ENCODE results near the gene TACC2. TPM values are rescaled to one million over a fixed set of nuclear protein-coding genes. Genes with fewer than 3 reads are reported as not detected.

Gene TACC2
- total and polyA plus RNA-seq, 2 experiments from 2014 or later: 30.8 to 35.9 TPM

Small RNA genes within 50 kb of the gene (small RNA-seq; reads per million reads assigned to genes)
- not detected for gene RF02219 (ENCODE audit: low replicate concordance)

Other genes starting within 250 kb of the TACC2 start
- gene ATE1, start 61.1 kb upstream of the TACC2 start, total RNA-seq (2014; rRNA removed; shearing (Covaris generic)): 24.5 and 26.1 TPM in 2 replicates
- 17.4 and 20.4 TPM in 2 replicates for gene ATE1, start 61.1 kb upstream of the TACC2 start, polyA plus RNA-seq (2016; fragmentation: Nextera tagmentation; extraction: Ambion mirVana)
- gene NSMCE4A, start 13.9 kb upstream of the TACC2 start, total RNA-seq (2014; rRNA removed; shearing (Covaris generic)): 74.6 and 84.8 TPM in 2 replicates
- 85.3 and 94.9 TPM in 2 replicates for gene NSMCE4A, start 13.9 kb upstream of the TACC2 start, polyA plus RNA-seq (2016; fragmentation: Nextera tagmentation; extraction: Ambion mirVana)